Thymus (tissue), 11 donors: Measurements from ENCODE around the gene RIOK1. TPM values are rescaled to one million over a fixed set of nuclear protein-coding genes. Genes with fewer than 3 reads are reported as not detected.
A peak's percentile ranks its signal among the peaks of the same experiment; 100 is the strongest.

Experiments used
- DNase-seq, 9 donors: peaks; one replicate each; pipeline ENCODE4 v3.0.0-alpha.2; 2013; ENCODE audit warnings: low spot score in 9 of 9, low read depth in 6 of 9, missing footprints in 1 of 9
- H3K27ac ChIP-seq, 2 donors: one replicate each; pipeline ENCODE4 v1.5.1; 2013; ENCODE audit warnings: control low read depth in 1 of 2, low read depth in 1 of 2, low read length in 1 of 2, mild to moderate bottlenecking in 1 of 2, moderate library complexity in 1 of 2
- H3K27me3 ChIP-seq, 2 donors: one replicate each; pipeline ENCODE4 v1.5.1; 2013; ENCODE audit warnings: low read length in 1 of 2; ENCODE audit not compliant: control insufficient read depth in 2 of 2, insufficient read depth in 1 of 2
- H3K36me3 ChIP-seq, 2 donors: one replicate each; pipeline ENCODE4 v1.5.1; 2013; ENCODE audit warnings: low read length in 1 of 2, mild to moderate bottlenecking in 1 of 2, moderate library complexity in 1 of 2; ENCODE audit not compliant: control insufficient read depth in 2 of 2, insufficient read depth in 2 of 2
- H3K4me1 ChIP-seq, 2 donors: one replicate each; pipeline ENCODE4 v1.5.1; 2013; ENCODE audit warnings: low read length in 2 of 2; ENCODE audit not compliant: control insufficient read depth in 2 of 2, insufficient read depth in 2 of 2
- H3K4me3 ChIP-seq, 2 donors: one replicate each; pipeline ENCODE4 v1.5.1; 2013; ENCODE audit warnings: low read length in 2 of 2, control low read depth in 1 of 2, mild to moderate bottlenecking in 1 of 2
- H3K9me3 ChIP-seq, 2 donors: one replicate each; pipeline ENCODE4 v1.5.1; 2013; ENCODE audit warnings: low read length in 1 of 2, mild to moderate bottlenecking in 1 of 2; ENCODE audit not compliant: control insufficient read depth in 2 of 2, insufficient read depth in 1 of 2
- WGBS: extraction: QIAGEN DNeasy Blood & Tissue Kit; methylation state at CpG from one replicate; pipeline ENCODE4 v1.1.7; 2013; 5-methylcytosine and 5-hydroxymethylcytosine counted together
- polyA plus RNA-seq: library from polyadenylated mRNA; stranded (reverse); fragments of 200-250 nt; gene quantifications from one replicate; pipeline ENCODE4 v1.2.3, GENCODE V29; 2013
- total RNA-seq: library from RNA; stranded (reverse); fragments of 120-200 nt; gene quantifications from one replicate; pipeline ENCODE4 v1.2.4, GENCODE V29; 2013
- donor health status: healthy.

RIOK1 gene
- total and polyA plus RNA-seq, 2 donors: 21.3 to 26.6 TPM

DNA sequence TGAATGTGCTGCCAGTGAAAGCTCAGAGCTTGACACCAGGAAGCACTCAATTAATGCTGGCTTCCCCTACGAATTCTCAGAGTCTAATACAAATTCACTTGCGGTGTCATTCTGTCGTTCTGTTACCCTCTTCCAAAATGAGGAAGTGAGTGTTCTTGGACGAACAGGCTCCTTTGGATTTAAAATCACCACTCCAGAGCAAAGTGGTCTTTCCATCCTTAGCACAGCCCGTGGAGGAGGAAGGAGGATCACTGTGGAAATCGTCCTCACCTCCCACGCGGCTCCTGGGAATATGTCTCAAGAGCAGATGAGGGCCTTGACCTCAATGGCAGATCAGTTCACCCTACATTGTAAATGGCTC is 41.7 kb downstream of the RIOK1 start:
- H3K9me3 ChIP-seq: no peaks in the 10 kb centered on the region
- H3K4me3 ChIP-seq: no peak overlapping the region
- H3K4me1 ChIP-seq: peaks cover 0 to 11% of the 10 kb centered on the region in 2 donors
- WGBS: 36% methylated on average over 8 of the region's 8 CpGs
- peak overlapping the region in 1 of 2 donors; percentile 78 for H3K27ac ChIP-seq
- DNase-seq: no peak
- no peaks in the 10 kb centered on the region for H3K27me3 ChIP-seq
- H3K36me3 ChIP-seq: no peaks in the 10 kb centered on the region

DNA sequence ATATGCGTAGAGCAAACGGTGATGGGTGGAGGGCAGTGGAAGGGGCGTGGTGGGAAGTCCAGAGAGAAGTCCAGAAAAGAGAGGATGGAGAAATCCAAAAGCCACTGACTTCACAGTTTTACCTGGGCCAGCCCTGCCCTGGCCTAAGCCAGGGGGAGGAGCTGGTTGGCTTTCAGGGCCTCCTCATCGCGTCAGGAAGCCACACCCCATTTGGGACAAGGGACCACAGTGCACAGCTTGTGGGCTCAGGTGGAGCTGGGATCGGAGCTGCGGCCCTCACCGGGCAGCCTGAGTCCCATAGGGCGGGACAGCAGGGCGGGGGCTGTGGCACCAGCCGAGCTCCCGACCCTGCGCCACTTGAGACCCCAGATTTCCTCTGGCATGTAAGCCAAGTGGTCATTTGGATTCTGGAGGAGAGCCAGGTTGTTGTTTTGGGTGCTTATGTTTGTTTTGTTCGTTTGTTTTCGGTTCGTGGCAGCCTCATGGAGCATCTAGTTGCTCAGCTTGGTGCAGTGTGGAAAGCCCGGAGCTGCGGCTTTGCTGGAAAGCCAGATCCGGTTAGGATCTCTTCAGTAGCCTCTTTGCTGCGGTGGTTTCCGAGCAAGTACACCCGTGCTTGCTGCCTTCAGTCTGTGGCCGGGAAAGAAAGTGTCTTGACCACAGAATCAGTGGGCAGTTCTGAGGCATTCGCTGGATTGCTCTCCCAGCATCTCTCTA is 42.2 kb downstream of the RIOK1 start:
- no peak for DNase-seq
- H3K9me3 ChIP-seq: no peaks in the 10 kb centered on the region
- H3K4me3 ChIP-seq: no peak overlapping the region
- peak overlapping the region; percentile 71 to 78 for H3K27ac ChIP-seq
- no peaks in the 10 kb centered on the region for H3K36me3 ChIP-seq
- H3K27me3 ChIP-seq: no peaks in the 10 kb centered on the region
- 89% methylated on average over 24 of the region's 24 CpGs for WGBS
- H3K4me1 ChIP-seq: peaks cover 0 to 11% of the 10 kb centered on the region in 2 donors

DNA sequence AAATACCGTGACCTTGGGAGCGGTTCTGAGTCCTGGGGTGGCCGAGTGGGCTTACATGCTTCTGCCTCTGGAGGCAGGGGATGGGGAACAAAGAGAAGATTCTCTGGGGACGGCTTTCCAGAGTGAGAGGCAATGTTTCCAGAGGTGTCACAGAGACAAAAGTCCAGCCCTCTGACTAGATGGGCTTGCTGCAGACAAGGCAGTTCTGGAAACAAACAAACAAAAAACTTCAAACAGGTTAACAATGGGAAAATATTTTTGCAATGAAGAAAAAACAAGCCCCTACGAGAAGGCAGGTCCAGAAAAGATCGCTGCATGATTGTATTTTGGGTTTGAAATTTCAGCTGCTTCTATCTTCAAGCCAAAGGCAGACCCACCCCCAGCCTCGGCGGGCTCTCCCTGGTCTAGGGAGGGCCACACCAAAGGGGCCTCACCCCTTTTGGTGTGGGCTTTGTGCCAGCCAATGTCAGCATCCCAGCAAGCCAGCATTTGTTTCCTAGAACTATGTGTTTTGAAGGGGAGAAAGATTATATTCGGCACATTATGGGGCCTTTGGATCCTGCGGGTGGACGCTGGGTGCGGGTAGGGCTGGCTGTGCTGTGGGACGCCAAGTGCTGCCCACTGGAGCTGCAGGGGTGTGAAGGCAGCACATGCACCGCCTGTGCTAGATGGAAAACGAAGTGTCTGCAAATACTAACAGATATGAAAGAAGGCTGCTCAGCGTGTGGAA is 42.9 kb downstream of the RIOK1 start:
- H3K4me3 ChIP-seq: no peak overlapping the region
- peaks cover 0 to 11% of the 10 kb centered on the region in 2 donors for H3K4me1 ChIP-seq
- no peaks in the 10 kb centered on the region for H3K27me3 ChIP-seq
- peak overlapping the region; percentile 71 to 78 for H3K27ac ChIP-seq
- DNase-seq: no peak
- no peaks in the 10 kb centered on the region for H3K36me3 ChIP-seq
- H3K9me3 ChIP-seq: no peaks in the 10 kb centered on the region
- 91% methylated on average over 16 of the region's 16 CpGs for WGBS

DNA sequence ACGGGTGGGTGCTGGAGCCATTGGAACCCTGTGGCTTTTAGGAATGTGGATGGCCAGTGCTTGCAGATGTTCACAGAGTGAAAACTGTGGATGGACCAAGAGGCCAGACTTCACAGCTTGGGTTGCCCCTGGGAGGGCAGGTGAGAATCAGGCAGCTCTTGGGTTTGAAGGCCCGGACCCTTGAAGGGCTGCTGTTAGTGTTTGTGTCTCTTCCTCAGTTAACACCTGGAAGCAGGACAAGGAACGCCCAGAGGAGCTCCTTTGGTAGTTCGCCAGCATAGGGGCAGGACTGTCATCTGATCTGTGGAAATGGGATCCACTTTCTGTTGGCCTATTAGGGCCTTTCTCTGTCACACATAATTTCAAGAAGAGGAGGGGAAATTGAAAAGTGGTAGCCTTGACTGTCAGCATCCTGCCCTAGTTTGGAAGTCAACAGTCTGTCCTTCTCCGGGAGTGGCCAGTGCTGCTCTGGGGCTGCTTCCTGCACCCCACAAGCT is 43.6 kb downstream of the RIOK1 start:
- Histone ChIP-seq H3K4me1 (peaks cover 0 to 11% of the 10 kb centered on the region in 2 donors), H3K36me3 (no peaks in the 10 kb centered on the region), H3K9me3 (no peaks in the 10 kb centered on the region), H3K4me3 (no peak overlapping the region), H3K27ac (peak overlapping the region; percentile 31 to 78), H3K27me3 (no peaks in the 10 kb centered on the region)
- WGBS: 93% methylated on average over 5 of the region's 5 CpGs
- DNase-seq: peak in 1 of 9 donors; percentile 22

DNA sequence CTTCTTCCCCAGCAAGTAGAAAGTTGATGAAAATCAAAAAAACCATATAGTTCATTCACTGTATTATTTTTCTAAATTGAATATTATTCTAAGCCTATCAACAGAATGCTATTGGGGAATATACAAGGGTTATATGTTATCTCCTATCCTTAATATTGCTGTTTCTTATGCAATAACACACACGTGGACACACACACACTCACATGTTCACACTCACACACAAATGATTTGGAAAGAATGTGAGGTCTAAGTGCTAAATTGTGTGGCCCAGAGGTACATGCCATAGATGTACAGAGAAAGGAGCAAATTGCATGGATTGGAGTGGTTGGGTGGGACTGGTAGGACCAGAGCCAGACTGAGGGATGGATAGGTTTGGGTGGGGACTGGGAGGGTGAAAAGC is 45.1 kb downstream of the RIOK1 start:
- Histone ChIP-seq H3K27me3 (no peaks in the 10 kb centered on the region), H3K36me3 (no peaks in the 10 kb centered on the region), H3K9me3 (no peaks in the 10 kb centered on the region), H3K4me1 (peaks cover 0 to 14% of the 10 kb centered on the region in 2 donors), H3K27ac (no peak overlapping the region), H3K4me3 (no peak overlapping the region)
- WGBS: 92% methylated on average over 1 of the region's 1 CpG
- no peak for DNase-seq

DNA sequence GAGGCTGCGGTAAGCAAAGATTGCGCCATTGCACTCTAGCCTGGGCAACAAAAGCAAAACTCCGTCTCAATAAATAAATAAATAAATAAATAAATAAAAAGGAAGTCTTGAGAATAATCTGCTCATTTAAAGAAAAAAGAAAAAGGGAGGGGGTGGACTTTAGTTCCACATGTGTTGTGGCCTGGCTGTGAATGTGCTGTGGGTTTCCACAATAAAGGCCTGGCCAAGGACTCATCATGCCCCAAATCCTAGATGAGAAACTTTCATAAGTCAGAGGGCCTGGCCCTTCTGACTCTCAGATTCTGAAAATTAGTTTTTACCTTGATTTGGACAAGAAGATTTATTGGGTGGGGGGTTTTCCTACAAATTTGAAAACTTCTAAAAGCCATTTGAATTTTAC is 48.4 kb downstream of the RIOK1 start:
- Histone ChIP-seq H3K4me1 (peaks cover 0 to 3% of the 10 kb centered on the region in 2 donors), H3K4me3 (no peak overlapping the region), H3K27me3 (no peaks in the 10 kb centered on the region), H3K36me3 (no peaks in the 10 kb centered on the region), H3K27ac (no peak overlapping the region), H3K9me3 (peaks cover 0 to 10% of the 10 kb centered on the region in 2 donors)
- WGBS: over 99% methylated on average over 3 of the region's 3 CpGs
- no peak for DNase-seq

DNA sequence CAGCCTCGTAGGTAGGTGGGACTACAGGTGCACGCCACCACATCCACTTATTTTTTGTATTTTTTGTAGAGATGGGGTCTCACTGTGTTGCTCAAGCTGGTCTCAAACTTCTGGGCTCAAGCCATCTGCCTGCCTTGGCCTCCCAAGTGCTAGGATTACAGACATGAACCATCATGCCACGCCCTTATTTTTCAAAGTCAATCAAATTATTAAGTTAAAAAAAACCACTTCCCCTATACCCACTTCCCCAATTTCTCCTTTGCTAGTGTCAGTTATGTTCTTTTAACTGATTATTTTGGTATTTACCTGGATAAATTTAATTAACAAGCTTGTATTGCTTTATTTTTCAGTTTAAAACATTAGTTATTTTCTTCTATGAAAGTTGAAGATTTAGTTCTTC is 49.6 kb downstream of the RIOK1 start:
- Histone ChIP-seq H3K4me1 (peaks cover 0 to 3% of the 10 kb centered on the region in 2 donors), H3K4me3 (no peak overlapping the region), H3K9me3 (peaks cover 0 to 10% of the 10 kb centered on the region in 2 donors), H3K36me3 (no peaks in the 10 kb centered on the region), H3K27ac (no peak overlapping the region), H3K27me3 (no peaks in the 10 kb centered on the region)
- no peak for DNase-seq
- WGBS: 64% methylated on average over 3 of the region's 3 CpGs

DNA sequence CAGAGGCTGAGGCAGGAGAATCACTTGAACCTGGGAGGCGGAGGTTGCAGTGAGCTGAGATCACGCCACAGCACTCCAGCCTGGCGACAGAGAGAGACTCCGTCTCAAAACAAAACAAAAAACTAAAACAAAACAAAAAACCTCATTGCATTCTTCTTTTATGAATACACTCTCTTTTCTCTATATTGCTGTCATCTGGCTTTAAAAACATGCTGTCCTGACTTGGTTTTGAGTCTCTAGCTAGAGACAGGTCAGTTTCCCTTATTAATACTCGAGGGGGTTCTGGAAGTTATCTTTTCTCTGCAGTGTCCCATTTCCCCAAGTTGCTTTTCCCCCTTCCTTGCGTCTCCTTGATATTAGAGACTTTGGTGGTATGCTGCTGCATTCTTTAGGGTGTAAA is 50.9 kb downstream of the RIOK1 start:
- no peak overlapping the region for H3K4me3 ChIP-seq
- peaks cover 0 to 3% of the 10 kb centered on the region in 2 donors for H3K4me1 ChIP-seq
- no peak for DNase-seq
- H3K9me3 ChIP-seq: peaks cover 0 to 10% of the 10 kb centered on the region in 2 donors
- no peak overlapping the region for H3K27ac ChIP-seq
- no peaks in the 10 kb centered on the region for H3K36me3 ChIP-seq
- 94% methylated on average over 6 of the region's 6 CpGs for WGBS
- H3K27me3 ChIP-seq: no peaks in the 10 kb centered on the region

DNA sequence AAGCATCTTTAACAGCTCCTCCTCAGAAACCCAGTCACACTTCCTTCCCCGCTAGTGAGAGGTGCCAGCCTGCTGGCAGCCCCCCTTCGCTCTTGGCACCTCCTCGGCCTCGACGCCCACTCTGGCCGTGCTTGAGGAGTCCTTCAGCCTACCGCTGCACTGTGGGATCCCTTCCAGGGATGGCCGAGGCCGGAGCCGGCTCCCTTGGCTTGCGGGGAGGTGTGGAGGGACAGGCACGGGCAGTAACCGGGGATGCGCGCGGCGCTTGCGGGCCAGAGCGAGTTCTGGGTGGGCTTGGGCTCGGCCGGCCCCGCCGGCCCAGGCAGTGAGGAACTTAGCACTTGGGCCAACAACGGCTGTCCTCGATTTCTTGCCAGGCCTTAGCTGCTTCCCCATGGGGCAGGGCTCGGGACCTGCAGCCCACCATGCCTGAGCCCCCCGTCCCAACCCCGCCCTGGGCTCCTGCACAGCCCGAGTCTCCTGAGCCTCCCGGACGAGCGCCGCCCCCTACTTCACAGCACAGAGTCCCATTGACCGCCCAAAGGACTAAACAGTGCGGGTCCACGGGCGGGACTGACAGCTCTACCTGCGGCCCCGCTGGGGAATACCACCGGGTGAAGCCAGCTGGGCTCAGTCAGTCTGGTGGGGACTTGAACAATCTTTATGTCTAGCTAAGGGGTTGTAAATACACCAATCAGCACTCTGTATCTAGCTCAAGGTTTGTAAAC is 51.6 kb downstream of the RIOK1 start:
- Histone ChIP-seq H3K27me3 (peaks cover 0 to 4% of the 10 kb centered on the region in 2 donors), H3K9me3 (peaks cover 0 to 10% of the 10 kb centered on the region in 2 donors), H3K36me3 (no peaks in the 10 kb centered on the region), H3K27ac (no peak overlapping the region), H3K4me3 (no peak overlapping the region), H3K4me1 (peaks cover 0 to 3% of the 10 kb centered on the region in 2 donors)
- 94% methylated on average over 40 of the region's 40 CpGs for WGBS
- DNase-seq: no peak
